NCI-H82 (cell line): ENCODE results near the gene SLC12A2.

Source experiments
- DNase-seq: peaks from one replicate; lab custom pipeline; 2025; lab: John Stamatoyannopoulos, UW

The SLC12A2 gene

GRCh38 chr5:128097781-128098180, 14.2 kb downstream of the SLC12A2 start:
- no peak for DNase-seq

DNA sequence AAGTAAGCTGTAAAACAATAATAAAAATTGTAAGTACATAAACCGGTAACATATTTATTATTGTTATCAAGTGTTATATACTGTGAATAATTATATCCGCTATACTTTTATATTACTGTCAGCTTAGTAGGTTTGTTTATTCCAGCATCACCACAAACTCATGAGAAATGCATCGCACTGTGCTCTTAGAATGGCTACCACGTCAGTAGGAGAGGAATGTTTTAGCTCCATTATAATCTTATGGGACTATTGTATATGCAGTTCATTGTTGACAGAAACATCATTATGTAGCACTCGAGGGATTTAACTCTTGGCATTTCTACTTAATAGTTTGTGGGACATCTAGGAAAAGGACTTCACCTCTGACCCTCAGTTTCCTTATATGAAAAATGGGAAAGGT, 16.4 kb downstream of the SLC12A2 start:
- no peak for DNase-seq

DNA sequence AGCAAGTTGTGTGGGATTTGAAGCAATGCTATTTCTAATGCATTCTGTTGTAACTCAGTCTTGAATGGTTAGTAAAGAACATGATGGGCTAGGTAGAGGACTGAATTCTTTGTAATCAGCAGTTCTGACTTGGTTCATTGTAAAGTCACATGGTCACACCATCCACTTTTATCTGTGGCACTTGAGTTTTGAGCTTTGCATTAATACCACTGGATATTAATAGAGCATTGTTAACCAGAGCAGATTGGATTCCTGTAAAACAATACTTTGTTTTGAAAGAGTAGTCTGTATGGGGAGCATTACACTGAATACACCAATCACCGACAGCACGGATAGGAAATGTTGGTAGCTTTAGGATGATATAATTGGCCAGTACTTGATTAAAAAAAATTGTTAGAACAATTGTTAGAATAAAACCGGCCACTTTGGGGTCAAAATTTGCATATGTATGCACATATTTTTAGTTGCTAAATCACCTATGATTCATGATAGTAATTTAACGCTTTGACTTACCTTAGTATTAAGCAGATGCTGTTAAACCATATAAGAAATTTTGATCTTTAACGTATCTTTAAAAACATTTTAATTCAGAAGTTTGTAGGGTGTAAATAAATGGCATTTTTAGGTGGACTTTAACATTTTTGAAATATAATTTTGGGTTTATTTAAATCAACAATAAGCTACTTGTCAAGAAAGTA, 17.4 kb downstream of the SLC12A2 start:
- no peak for DNase-seq

DNA sequence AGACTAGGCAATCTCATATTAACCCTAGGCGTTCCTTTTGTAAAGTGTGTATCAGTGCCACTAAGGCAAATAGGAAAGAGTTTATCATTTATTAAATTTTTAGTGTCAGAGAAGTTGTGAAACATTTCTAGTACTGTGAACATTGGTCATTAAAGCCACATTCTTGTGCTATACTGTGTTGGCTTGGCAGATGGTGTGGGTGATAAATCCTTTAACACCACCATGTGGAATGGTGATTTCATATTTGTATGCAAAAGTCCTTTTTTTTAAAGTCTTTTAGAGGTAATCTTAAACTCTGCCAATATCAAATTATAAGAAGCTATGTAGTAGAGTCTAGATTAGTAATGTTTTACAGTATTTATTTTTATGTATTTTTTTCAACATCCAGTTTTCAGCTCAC, 18.1 kb downstream of the SLC12A2 start:
- DNase-seq = peak; percentile 40

DNA sequence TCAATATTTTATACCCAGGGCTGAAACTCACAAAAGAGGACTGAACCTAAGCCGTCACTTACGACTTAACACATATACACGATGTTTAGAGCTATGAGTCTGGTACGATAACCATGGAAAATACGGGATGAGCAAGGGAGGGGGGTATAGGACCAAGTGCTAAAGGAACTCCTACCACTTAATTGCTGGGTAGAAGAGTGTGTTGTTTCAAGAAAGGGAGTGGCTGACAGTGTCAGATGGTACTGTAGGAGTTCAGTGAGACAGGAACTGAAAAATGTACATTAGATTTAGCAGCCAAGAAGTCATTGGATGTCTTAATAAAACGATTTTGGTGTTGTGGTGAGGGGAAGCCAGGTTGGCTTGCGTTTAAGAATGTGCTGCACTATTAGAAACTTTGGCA, 21.6 kb downstream of the SLC12A2 start:
- no peak for DNase-seq

DNA sequence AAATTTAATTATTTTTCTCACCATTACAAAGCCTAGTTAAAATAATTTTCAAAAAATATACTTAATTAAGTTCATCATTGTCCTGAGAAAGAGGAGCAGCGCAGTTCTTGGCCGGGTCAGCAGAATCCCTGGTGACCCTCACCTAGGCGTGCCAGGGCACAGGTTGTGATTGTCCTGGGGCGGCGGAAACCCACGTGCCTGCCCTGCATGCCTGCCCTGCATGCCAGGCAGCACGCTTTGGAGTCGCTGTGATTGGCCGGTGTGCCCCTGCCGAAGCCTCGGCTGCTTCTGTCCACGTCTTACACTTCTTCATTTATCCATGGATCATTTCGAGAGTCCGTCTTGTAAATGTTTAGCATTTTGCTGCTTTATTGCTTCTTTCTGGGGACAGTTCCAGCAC, 25.6 kb downstream of the SLC12A2 start:
- DNase-seq = no peak

DNA sequence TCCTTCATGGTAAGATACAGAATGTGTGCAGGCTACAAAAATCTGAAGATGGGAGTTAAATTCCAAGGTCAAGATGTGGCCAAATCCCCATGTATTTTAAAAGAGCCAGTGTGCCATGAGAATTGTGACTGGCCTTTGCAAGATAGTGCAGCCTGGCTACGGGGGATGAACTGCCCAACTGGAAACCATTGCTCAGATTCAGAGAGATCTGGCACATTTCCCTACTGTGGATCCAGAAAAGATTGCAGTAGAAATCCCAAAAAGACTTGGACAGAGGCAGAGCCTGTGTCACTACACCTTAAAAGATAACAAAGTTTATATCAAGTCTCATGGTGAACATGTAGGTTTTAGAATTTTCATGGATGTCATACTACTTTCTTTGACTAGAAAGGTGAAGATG, 26.2 kb downstream of the SLC12A2 start:
- no peak for DNase-seq

- no peak for DNase-seq
Measured at GRCh38 chr5:128111818-128112448, 28.4 kb downstream of the SLC12A2 start.

- no peak for DNase-seq
Measured at GRCh38 chr5:128116445-128116844, 32.9 kb downstream of the SLC12A2 start.

DNA sequence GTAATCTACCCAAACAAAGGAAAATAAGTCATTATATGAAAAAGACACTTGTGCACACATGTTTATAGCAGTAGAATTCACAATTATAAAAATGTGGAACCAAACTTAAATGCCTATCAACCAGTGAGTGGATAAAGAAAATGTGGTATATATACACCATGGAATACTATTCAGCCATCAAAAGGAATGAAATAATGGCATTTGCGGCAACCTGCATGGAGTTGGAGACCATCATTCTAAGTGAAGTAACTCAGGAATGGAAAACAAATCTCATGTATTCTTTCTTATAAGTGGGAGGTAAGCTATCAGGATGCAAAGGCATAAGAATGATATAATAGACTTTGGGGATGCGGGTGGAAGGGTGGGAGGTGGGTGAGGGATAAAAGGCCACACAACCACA, 34.6 kb downstream of the SLC12A2 start:
- DNase-seq = no peak

- DNase-seq = no peak
Measured at GRCh38 chr5:128121651-128122050, 38.1 kb downstream of the SLC12A2 start.

- no peak for DNase-seq
Measured at GRCh38 chr5:128123936-128124335, 40.4 kb downstream of the SLC12A2 start.

DNA sequence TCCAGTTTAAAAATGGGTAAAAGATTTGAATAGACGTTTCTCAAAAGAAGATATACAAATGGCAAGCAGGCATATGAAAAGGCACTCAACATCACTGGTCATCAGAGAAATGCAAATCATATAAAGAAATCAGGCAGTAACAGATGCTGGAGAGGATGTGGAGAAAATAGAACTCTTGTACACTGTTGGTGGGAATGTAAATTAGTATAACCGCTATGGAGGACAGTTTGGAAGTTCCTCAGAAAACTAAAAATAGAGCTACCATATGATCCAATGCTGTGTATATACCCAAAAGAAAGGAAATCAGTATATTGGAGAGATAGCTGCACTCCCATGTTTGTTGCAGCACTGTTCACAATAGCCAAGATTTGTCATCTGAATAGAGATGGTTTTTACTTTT, 42.7 kb downstream of the SLC12A2 start:
- DNase-seq = no peak

DNA sequence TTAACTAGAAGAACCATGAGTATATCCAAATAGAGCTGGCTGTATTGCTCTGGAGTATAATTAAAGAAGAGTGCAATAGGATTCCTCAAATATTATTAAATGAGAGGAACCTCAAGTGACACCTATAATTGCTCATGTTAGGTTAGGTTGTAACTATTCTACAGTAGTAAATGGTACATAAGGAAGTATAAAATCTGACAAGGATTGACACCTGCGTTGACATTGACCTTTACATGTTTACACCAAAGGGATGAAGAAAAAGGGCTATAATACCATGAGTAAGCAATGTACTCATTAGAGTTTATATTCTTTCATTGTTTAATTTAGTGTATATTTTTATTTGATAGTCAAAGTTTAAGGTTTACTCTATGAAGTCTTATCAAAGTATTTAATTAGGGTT, 48.9 kb downstream of the SLC12A2 start:
- DNase-seq = no peak

- DNase-seq = no peak
Measured at GRCh38 chr5:128135286-128135685, 51.7 kb downstream of the SLC12A2 start.

GRCh38 chr5:128143911-128144310, 60.3 kb downstream of the SLC12A2 start:
- DNase-seq = no peak

DNA sequence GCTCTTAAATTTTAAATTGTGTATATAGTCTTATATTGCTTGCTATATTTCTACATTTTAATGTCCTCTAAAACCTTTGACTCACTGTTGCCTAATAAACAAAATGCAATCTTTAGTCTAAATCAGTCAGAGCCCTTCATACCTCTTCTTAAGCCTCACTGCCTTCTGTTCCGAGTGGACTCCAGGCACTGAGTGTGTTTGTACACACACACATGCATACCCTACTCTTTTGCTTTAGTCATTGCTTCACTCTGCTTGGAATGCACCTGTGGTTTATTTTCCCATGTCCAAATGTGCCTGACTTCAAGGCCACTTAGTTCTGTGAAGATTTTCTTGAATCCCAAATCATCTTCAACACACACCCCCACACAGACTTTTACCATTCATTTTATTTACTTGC, 60.9 kb downstream of the SLC12A2 start:
- DNase-seq = peak; percentile 12

- no peak for DNase-seq
Measured at GRCh38 chr5:128146671-128147070, 63.1 kb downstream of the SLC12A2 start.

DNA sequence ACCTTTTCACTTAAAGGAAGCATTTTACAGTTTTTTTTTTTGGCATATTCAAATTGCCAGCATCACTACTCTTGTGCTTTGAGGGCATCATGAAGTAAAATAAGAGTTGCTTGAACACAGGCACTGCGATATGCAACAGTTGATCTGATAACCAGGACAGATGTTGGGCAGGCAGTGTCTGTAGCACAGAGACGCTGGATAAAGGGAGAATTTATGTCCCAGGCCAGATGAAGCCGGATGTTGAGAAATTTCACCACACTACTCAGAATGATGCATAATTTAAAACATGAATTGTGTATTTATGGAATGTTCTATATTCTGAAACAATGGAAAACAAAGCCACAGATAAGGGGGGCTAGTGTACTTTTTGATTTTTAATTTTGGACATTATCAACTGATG, 71.4 kb downstream of the SLC12A2 start:
- peak; percentile 52 for DNase-seq

GRCh38 chr5:128155776-128156175, 72.2 kb downstream of the SLC12A2 start:
- peak; percentile 93 for DNase-seq

DNA sequence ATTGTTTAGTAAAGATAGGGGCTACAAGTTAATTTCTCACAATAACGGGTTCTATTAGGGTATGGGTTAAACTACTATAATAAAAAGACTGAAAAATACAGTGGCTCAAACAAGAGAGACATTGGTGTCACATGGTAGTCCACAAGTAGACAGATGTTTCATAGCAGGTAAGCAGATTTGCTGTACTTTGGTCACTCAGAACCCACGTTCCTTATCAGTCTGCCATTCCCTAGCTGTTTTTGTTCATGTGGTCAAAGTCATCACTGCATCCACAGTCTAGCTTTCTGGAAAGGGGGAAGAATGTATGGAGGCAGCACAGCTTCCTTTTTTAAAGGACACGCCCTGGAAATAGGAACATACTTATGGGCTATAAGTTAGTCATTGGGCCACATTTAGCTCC, 73.0 kb downstream of the SLC12A2 start:
- peak; percentile 47 for DNase-seq

DNA sequence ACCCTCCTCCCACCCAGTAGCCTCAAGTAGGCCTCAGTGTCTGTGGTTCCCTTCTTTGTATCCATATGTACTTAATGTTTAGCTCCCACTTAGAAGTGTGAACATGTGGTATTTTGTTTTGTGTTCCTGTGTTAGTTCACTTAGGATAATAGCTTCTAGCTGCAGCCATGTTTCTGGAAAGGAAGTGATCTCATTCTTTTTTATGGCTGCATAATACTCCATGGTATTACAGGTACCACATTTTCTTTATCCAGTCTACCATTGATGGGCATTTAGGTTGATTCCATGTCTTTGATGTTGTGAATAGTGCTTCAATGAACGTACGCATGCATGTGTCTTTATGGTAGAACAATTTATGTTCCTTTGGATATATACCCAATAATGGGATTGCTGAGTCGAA, 74.8 kb downstream of the SLC12A2 start:
- no peak for DNase-seq

DNA sequence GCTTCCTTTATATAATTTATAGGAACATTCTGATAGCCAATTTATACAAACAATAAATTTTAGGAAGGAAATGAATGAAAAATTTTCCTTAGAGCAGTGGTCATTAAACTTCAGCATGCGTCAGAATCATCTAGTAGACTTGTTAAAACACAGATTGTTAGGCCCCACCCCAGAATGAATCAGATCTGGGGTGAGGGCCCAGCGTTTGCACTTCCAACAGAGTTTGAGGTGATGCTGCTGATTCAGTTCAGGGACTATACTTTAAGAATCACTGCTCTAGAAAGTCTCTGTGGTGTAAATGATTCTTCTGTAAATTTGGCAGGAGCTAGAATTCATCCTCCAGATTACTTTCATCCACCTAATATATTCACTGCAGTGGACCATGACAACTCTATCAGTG, 80.4 kb downstream of the SLC12A2 start:
- DNase-seq = no peak

DNA sequence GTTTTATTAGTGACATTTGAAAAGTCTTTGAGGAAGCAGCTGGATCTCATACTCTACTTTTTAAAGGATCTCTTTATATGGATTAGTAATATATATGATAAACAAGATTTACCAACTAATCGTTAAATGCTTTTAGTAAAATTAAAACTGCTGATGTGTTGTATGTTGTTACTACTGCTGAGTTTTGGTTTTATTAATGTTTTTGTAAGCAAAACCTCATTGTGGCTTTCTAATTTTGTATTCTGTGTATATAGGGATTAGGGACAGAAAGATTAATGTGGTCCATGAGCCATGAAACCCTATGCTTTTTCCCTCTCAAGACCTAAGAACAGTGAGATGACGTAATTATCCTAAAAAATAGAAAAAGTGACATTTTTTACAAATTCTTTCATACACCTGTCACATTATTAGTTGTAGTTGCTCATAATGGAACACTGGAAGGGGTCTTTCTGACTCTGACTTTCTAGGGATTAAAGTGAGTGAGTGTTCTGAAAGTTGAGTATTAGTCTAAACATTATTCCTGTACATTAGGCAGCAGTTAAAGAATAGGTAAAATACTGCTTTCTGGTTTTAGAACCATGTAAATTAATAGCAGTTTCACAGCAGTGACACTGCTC, 85.9 kb downstream of the SLC12A2 start:
- peak; percentile 2 for DNase-seq
